HG03066 (cell line): Measurements from ENCODE around the gene CUL9.

ENCODE experiments used
- ATAC-seq: cut with Tn5 transposase; IDR thresholded peaks from one replicate; pipeline ENCODE4 v1.9.1; 2021; ENCODE audit warnings: low read depth; ENCODE audit not compliant: unreplicated experiment

The CUL9 gene

GRCh38 chr6:43192911-43193310, 10.9 kb downstream of the CUL9 start:
- no peak for ATAC-seq

GRCh38 chr6:43193929-43194328, 11.9 kb downstream of the CUL9 start:
- ATAC-seq, result no peak

GRCh38 chr6:43196337-43196736, 14.3 kb downstream of the CUL9 start:
- ATAC-seq, result no peak

GRCh38 chr6:43199912-43200311, 17.9 kb downstream of the CUL9 start:
- no peak for ATAC-seq

GRCh38 chr6:43200541-43200940, 18.5 kb downstream of the CUL9 start:
- ATAC-seq, result no peak

- no peak for ATAC-seq
Measured at GRCh38 chr6:43202451-43202850, 20.5 kb downstream of the CUL9 start.

DNA sequence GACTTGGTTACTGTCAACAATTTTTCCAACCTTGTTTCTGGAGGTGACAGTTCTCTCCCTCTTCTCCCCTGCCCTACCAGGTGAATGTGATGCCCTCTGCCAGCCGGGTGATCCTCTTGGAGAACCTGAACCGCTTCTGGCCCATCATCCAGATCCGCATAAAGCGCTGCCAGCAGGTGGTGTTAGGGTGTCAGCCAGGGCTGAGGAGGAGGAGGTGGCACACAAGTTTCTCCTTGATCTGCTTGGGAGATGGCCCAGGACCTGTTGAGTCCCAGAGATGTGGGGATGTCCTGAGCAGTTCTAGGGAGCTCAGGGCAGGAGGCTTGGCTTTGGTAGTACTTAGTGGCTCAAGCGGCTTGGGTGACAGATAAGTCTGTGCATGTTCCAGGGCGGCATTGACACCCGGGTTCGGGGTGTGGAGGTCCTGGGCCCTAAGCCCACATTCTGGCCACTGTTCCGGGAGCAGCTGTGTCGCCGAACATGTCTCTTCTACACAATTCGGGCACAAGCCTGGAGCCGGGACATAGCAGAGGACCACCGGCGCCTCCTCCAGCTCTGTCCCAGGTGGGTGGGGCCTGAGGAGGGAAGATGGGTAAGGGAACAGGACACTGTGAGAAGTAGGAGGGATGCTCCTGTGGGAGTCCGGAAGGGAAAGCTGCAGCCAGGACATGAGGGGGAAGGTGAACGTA, 21.2 kb downstream of the CUL9 start:
- no peak for ATAC-seq

- ATAC-seq, result no peak
Measured at GRCh38 chr6:43203718-43204095, 21.7 kb downstream of the CUL9 start.

GRCh38 chr6:43204271-43205105, 22.5 kb downstream of the CUL9 start:
- no peak for ATAC-seq

- no peak for ATAC-seq
Measured at GRCh38 chr6:43205849-43206248, 23.9 kb downstream of the CUL9 start.

- ATAC-seq, result no peak
Measured at GRCh38 chr6:43207286-43207685, 25.3 kb downstream of the CUL9 start.

- ATAC-seq, result no peak
Measured at GRCh38 chr6:43211955-43212354, 30.0 kb downstream of the CUL9 start.

DNA sequence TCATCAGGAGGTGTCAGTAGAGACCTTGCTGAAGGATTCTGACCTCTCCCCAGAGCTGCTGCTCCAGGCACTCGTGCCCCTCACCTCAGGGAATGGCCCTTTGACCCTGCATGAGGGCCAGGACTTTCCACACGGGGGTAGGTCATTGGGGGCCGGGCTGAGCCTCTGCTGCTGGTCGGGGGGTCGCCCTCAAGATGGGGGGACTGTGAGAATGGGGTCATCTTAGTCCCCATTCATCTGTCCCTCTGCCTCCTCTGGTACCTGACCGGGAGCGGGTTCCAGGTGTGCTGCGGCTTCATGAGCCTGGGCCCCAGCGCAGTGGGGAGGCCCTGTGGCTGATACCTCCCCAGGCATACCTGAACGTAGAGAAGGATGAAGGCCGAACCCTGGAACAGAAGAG, 31.4 kb downstream of the CUL9 start:
- ATAC-seq, result no peak

DNA sequence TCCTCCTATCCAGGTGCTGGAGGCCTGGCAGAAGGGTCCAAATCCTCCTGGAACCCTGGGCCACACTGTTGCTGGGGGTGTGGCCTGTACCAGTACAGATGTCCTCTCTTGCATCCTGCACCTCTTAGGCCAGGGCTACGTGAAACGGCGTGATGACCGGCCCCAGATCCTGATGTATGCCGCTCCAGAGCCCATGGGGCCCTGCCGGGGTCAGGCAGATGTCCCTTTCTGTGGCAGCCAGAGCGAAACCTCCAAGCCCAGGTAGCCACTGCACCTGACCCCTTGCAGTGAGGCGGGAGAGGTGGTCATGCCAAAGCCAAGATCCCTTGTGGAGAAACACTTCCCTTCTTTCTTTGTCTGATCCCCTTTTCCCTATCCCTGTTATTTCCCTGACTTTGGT, 33.1 kb downstream of the CUL9 start:
- ATAC-seq, result no peak

DNA sequence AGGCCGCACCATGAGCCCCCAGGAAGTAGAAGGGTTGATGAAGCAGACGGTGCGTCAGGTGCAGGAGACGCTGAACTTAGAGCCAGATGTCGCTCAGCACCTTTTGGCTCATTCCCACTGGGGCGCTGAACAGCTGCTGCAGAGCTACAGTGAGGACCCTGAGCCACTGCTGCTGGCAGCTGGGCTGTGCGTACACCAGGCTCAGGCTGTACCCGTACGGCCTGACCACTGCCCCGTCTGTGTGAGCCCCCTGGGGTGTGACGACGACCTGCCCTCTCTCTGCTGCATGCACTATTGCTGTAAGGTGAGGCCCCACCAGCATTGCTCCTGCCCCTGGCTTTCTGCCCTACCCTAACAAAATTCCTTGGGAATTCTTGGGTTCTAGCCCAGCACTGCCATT, 34.2 kb downstream of the CUL9 start:
- ATAC-seq, result no peak

DNA sequence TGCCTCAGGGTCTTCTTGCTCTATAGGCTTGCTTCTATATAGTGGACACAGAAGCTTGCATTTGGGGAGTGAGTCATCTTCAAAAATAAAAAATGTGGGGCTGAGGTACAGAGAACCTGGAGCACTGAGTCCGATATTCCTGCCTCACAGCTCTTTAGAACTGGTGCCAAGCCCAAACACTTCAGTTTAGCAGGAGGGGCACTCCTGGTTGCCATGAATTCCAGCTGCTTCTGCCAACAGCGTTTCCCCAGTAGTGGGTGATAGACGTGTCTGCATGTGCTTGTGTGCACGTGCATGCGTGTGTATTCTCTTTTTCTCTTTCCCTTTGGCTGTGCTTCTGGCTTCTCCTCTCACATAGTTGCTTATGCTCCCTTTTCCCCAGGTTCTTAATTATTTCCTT, 35.4 kb downstream of the CUL9 start:
- no peak for ATAC-seq

DNA sequence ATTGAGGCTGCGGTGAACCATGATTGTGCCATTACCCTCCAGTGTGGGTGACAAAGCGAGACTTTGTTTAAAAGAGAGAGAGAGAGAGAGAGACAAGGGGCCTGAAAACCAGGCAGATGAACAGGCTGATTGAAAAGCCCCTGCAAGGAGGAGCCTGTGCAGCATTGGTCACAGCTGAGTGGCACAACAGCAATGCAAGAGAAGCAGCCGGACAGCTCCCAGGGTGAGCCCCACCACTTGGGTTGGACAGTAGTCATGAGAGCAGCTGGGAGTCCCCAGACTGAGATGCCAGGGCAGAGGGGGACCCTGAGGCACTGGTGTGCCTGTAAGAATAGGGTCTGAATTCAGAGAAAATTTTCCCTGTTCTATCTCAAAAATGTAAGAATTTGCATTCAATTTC, 37.1 kb downstream of the CUL9 start:
- ATAC-seq, result no peak

- ATAC-seq, result no peak
Measured at GRCh38 chr6:43219814-43220213, 37.8 kb downstream of the CUL9 start.

- ATAC-seq, result no peak
Measured at GRCh38 chr6:43220439-43220951, 38.5 kb downstream of the CUL9 start.

GRCh38 chr6:43221046-43221972, 39.3 kb downstream of the CUL9 start:
- no peak for ATAC-seq
